GM19397 (cell line): ENCODE results near the gene SETD1A.

Experiments
- ATAC-seq: cut with Tn5 transposase; IDR thresholded peaks from one replicate; pipeline ENCODE4 v1.9.1; 2021; ENCODE audit warnings: mild to moderate bottlenecking, moderate library complexity; ENCODE audit not compliant: unreplicated experiment

Gene SETD1A

DNA sequence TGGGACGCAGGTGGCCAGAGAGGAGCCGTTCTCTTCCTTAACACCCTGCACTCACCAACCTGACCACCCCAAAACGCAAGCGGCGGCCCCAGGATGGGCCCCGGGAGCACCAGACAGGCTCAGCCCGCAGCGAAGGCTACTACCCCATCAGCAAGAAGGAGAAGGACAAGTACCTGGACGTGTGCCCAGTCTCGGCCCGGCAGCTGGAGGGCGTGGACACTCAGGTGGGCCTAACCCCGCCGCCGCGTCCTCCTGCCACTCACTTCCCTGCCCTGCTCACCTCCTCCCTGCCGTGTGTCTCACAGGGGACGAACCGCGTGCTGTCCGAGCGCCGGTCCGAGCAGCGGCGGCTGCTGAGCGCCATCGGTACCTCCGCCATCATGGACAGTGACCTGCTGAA, 22.9 kb downstream of the SETD1A start:
- no peak for ATAC-seq

DNA sequence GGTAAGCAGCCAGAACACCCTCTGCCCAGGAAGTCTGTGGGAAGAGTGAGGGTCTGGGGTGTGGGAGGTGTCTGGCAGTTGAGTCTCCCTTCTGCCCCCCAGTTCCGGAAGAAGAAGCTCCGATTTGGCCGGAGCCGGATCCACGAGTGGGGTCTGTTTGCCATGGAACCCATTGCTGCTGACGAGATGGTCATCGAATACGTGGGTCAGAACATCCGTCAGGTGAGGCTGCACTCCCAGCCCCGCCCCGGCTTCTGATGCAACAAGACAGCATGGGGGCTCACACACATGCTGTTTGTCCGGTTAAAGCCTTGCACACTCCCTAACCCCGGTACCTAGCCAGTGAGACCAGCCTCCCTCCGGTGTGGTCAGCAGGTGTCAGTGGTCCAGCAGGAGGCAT, 23.4 kb downstream of the SETD1A start:
- ATAC-seq, result no peak

DNA sequence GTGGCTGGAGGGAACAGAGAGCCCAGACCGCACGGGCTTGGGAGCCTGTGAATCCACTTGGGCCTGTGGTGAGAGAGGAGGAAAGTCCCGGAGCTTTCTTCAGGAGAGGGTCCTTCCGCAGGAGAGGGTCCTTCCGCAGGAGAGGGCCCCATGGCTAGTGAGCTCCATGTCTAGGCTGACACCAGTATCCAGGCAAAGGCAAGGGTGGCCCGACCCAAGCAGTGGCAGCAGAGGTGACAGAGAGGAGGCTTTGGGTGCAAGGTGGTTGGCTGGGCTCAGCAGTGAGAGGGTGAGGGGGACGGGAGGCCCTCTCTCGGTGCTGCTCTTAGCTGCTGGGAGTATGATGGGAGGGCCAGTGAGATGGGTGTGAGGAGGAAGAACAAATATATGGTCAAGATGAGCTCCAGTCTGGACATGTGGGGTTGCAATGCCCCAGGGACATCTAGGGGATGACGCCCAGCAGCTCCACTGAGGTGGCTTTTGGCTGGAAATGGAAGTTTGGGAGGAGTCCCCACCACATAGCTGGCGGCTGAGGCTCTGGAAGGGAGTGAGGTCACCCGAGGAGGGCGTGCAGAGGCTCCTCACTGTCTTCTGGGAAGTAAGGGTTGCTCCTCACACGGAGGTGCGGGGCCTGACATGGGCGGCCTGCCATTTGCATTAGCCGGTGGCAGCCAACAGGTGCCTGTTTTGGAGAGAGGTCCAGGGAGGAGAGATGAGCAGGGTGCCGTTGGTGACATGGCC, 25.2 kb downstream of the SETD1A start:
- ATAC-seq, result no peak

DNA sequence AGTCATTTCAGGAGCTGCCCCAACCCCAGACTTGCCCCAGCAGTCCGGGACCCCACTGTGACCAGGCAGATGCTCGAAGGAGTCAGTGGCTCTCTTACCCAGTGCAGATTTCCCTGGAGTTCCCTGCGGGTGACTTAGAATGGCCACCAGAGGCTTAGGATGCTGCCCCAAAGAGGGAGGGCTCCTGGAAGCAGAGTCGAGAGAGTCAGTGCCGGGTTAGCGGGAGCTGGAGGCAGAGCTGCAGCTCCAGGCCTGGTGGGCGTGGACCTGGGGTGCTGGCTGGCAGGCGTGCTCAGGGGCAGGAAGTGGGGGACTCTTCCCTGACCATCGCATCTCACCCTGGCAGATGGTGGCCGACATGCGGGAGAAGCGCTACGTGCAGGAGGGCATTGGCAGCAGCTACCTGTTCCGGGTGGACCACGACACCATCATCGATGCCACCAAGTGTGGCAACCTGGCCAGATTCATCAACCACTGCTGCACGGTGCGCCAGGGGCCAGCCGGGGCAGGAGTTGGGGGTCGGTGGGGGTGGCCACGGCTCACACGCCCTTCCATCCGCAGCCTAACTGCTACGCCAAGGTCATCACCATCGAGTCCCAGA, 25.8 kb downstream of the SETD1A start:
- no peak for ATAC-seq

- no peak for ATAC-seq
Measured at GRCh38 chr16:30983898-30984610, 26.5 kb downstream of the SETD1A start.

DNA sequence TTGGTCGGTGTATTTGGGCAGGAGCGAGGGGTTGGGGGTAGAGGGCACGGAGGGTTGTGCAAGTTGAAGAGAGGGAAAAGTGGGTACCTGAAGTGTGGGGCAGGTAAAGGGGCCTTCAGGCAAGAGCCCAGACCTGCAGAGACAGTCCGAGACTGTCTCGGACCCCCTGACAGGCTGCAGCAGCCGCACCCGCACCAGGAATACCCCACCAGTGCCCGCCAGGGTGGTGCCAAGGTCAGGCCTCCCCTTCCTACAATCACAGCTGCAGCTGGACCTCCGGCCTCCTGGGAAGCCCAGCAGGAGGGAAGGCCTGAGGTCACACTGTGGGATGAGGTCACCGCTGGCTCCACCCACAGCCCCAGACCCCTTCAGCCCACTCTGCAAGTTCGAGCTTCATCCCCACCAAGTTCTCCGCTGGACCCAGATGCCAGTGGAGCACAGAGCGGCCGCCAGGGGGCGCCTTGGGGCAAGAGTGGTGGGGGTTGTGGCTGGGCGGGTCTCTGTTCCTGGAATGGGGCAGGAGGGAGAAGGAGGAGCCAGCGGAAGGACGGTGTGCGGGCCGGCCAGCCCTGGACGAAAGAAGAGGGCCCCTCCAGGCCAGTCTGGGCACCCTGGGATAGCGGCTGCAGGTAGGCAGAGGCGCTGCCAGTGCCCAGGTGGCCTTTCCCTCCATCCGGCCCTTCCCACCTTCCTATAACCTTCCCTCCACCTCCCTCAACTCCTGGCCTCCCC, 27.3 kb downstream of the SETD1A start, which contains the start of gene HSD3B7:
Gene HSD3B7, plus strand, starts transcription at position 539 of the 732 bp plus-strand sequence. CDS start 452 bp downstream, outside the sequence.
- no peak for ATAC-seq

- no peak for ATAC-seq
Measured at GRCh38 chr16:30985401-30986128, 28.0 kb downstream of the SETD1A start.

- no peak for ATAC-seq
Measured at GRCh38 chr16:30986129-30986991, 28.8 kb downstream of the SETD1A start.

GRCh38 chr16:30987581-30988190, 30.1 kb downstream of the SETD1A start:
- no peak for ATAC-seq

DNA sequence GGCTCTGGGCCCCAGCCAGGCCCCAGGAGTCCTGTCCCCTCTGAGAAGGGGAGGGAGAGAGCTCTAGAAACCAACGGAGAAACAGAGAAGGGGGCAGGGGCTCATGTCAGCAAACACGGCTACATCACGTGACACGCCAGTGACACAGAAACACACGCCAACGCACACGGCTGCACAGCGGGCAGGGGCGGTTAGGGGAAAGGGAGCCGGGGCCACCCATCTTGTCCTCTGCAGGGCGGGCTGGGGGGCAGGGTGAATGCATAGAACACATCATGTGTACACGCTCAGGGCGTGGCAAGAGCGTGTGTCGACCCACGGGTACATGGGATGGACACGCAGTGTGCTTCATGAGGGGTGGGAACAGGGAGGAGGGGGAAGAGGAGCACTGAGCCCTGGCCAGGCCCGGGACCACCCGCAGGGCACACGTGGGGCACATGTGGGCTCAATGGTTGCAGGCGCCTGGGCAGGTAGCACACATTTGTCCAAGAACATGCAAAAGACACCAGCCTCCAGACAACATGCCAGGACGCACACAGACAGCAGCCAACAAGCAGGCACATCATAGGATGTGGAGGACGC, 32.0 kb downstream of the SETD1A start:
- no peak for ATAC-seq

GRCh38 chr16:30990105-30990504, 32.6 kb downstream of the SETD1A start:
- no peak for ATAC-seq

- no peak for ATAC-seq
Measured at GRCh38 chr16:30991052-30991451, 33.5 kb downstream of the SETD1A start.

DNA sequence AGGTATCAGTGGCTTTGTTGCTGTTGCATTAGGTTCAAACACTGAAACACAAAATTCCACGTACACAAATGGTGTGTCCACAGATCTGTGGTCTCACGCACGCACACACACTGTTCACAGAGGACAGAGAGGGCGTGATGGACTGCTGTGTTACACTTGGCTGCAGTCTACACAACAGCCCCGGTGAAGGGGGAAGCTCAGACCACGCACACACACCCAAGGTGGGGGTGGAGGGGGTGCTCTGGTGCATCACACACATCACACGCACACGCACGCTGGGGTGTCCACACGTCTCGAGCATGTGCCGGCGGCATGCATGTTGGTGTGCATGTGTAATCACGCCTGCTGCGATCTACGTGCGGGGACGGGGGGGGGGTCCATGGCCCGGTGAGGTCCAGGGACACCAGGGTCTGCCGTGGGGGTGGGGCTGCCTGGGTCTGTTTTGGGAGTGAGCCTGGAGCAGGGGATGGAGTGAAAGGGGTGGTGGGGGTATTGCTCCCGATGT, 34.8 kb downstream of the SETD1A start:
- ATAC-seq, result no peak

DNA sequence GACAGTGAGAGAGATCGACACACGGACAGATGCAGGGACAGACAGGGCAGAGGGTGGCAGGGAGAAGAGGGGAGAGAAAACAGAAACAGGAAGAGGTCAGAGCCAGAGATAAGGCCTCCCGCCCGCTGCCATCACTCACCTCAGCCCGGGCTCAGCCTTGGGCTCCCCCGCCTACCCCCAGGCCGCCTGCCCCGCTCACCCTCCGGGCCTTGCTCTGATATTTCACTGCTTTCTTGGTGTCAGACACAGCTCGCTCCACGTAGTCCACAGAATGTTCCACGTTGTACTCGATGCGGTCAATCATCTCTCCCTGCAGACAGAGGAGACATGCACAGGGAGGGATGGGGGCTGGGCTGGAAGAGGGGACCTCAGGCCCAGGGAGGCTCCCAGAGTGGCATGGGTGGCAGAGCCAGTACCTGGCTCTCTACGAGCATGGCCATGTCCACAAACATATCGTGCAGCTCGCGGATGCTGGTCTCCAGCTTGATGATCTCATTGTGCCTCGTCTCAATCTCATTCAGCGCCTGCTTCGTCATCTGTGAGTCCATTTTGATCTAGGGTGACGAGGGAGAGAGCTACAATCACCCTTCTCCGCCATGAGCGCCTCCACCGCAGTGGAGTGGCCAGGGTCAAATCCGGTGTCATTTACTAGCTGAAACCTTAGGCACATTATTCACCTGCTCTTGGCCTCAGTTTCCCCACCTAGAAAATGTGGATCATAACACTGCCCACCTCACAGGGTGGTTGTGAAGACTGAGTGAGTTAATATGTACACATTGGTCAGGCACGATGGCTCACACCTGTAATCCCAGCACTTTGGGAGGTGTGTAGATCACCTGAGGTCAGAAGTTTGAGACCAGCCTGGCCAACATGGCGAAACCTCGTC, 35.6 kb downstream of the SETD1A start:
- ATAC-seq, result no peak

GRCh38 chr16:30995927-30996323, 38.4 kb downstream of the SETD1A start:
- ATAC-seq, result no peak

GRCh38 chr16:30996324-30996984, 38.9 kb downstream of the SETD1A start:
- no peak for ATAC-seq
